Lung (tissue), 12 donors: Measurements from ENCODE around the gene SST. TPM values are rescaled to one million over a fixed set of nuclear protein-coding genes. Genes with fewer than 3 reads are reported as not detected.

Source experiments
- ATAC-seq: fragments of 200-7000 bp; cut with Tn5 transposase; one replicate; pipeline ENCODE4 v1.9.1; 2020; ENCODE audit warnings: moderate number of reproducible peaks; ENCODE audit not compliant: insufficient read depth, low FRiP score
- DNase-seq, 3 donors: peaks; one replicate each; pipeline ENCODE4 v3.0.0-alpha.2; 2013 to 2017
- H3K27ac ChIP-seq, 2 donors: one replicate each; pipeline ENCODE4 v1.5.1; 2013; ENCODE audit warnings: mild to moderate bottlenecking in 2 of 2, moderate library complexity in 2 of 2, control low read depth in 1 of 2, inconsistent platforms in 1 of 2, low read depth in 1 of 2, low read length in 1 of 2
- H3K27me3 ChIP-seq, 3 donors: one replicate each; pipeline ENCODE4 v1.5.1; 2013; ENCODE audit warnings: low read length in 2 of 3; ENCODE audit not compliant: control insufficient read depth in 3 of 3, insufficient read depth in 3 of 3
- H3K36me3 ChIP-seq, 4 donors: one replicate each; pipeline ENCODE4 v1.5.1; 2013; ENCODE audit warnings: low read length in 4 of 4, mild to moderate bottlenecking in 1 of 4, moderate library complexity in 1 of 4; ENCODE audit not compliant: control insufficient read depth in 4 of 4, insufficient read depth in 4 of 4
- H3K4me1 ChIP-seq, 5 donors: one replicate each; pipeline ENCODE4 v1.5.1; 2013; ENCODE audit warnings: low read length in 5 of 5, mild to moderate bottlenecking in 2 of 5, moderate library complexity in 1 of 5; ENCODE audit not compliant: control insufficient read depth in 5 of 5, insufficient read depth in 5 of 5
- H3K4me3 ChIP-seq: one replicate; pipeline ENCODE4 v1.5.1; 2013; ENCODE audit warnings: mild to moderate bottlenecking, control low read depth, moderate library complexity
- H3K9ac ChIP-seq, 2 donors: one replicate each; pipeline ENCODE4 v1.5.1; 2013; ENCODE audit warnings: low read length in 2 of 2, control low read depth in 1 of 2; ENCODE audit not compliant: insufficient read depth in 1 of 2
- H3K9me3 ChIP-seq, 4 donors: one replicate each; pipeline ENCODE4 v1.5.1; 2013; ENCODE audit warnings: low read length in 3 of 4, mild to moderate bottlenecking in 1 of 4, moderate library complexity in 1 of 4; ENCODE audit not compliant: control insufficient read depth in 4 of 4, insufficient read depth in 3 of 4
- WGBS, 2 donors: extraction: QIAGEN DNeasy Blood & Tissue Kit; methylation state at CpG; one replicate each; pipeline ENCODE4 v1.1.7; 2013; 5-methylcytosine and 5-hydroxymethylcytosine counted together
- polyA plus RNA-seq, 2 donors: library from polyadenylated mRNA; stranded (reverse); fragments of 200-250 nt; gene quantifications; one replicate each; pipeline ENCODE4 v1.2.1, GENCODE V29; 2013
- total RNA-seq, 2 donors: library from RNA; depleted of rRNA in 1 of 2; stranded (reverse); fragments of >200 nt in 1 of 2; gene quantifications; one replicate each; pipeline ENCODE4 v1.2.1, GENCODE V29; 2014 to 2021
- TF ChIP-seq, protein P1 (sequence below): IDR thresholded peaks from 2 replicates; pipeline ENCODE4 v1.5.1; 2012; ENCODE audit warnings: mild to moderate bottlenecking; ENCODE audit errors: control extremely low read depth, extremely low read depth
- donor health status: control.
- donor health status: control.
- donor health status: Bipolar disorder and iron deficiency.
- donor health status: healthy.
- donor health status: DM: yes; HTN: yes; CAD: no.

Gene SST
- total and polyA plus RNA-seq, 4 donors: 0.24 to 3.0 (median 0.27) TPM; not detected in 1

DNA sequence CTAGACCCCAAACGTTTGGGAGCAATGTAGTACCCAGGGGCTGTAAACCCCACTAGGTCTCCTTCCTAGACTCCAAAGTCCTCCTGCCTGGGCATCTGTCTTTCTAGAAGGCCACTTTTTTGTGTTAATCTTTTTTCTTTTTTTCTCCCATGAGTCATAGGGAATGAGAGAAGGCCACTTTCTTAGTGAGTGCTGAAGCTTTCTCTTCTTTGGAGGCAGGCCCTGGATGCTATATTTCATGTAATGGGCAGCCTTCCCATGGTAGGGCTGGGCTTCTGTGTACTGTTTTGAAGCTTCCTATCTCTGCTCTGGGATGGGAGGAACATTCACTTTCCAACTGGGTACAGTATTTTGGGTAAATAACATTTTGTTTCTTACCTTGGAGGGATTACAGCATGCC, 47.4 kb upstream of the SST start:
- Histone ChIP-seq H3K27ac (no peak overlapping the region), H3K27me3 (no peaks in the 10 kb centered on the region), H3K9ac (no peak overlapping the region), H3K36me3 (peaks cover 4 to 16% (median 5%) of the 10 kb centered on the region in 4 donors), H3K4me1 (peaks cover 0 to 5% (median 0%) of the 10 kb centered on the region in 5 donors), H3K4me3 (no peak overlapping the region), H3K9me3 (no peaks in the 10 kb centered on the region)
- ATAC-seq (no peak), DNase-seq (no peak)
- TF ChIP-seq, protein P1, sequence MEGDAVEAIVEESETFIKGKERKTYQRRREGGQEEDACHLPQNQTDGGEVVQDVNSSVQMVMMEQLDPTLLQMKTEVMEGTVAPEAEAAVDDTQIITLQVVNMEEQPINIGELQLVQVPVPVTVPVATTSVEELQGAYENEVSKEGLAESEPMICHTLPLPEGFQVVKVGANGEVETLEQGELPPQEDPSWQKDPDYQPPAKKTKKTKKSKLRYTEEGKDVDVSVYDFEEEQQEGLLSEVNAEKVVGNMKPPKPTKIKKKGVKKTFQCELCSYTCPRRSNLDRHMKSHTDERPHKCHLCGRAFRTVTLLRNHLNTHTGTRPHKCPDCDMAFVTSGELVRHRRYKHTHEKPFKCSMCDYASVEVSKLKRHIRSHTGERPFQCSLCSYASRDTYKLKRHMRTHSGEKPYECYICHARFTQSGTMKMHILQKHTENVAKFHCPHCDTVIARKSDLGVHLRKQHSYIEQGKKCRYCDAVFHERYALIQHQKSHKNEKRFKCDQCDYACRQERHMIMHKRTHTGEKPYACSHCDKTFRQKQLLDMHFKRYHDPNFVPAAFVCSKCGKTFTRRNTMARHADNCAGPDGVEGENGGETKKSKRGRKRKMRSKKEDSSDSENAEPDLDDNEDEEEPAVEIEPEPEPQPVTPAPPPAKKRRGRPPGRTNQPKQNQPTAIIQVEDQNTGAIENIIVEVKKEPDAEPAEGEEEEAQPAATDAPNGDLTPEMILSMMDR: no peak
- WGBS, 2 donors: 68 to 78% methylated on average over 1 of the region's 1 CpG

DNA sequence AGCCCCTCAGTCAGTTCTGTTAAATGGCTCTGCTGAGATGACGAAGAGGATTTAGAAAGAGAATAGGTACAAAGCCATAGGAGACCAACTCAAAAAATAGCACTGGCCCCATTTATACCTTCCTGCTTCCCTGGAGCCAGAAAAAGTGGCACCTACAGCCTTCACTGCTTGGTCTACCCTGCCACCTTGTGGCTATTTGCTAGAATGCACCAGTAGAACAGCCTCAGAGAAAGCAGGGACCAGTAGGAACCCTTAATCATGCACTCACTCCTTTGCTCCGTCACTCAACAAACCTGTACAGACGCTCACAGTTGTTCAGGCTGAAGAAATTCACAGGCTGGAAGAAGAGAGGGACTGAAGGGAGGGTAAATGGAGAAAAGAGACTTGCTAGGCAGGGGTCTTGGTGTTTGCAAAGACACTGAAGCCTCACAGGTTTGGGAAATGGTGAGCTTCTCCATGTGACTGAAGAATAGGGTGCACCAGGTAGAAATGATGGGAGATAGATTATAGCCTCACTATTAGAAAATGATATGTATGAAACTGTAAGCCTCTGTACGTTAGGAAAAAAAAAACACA, 44.3 kb upstream of the SST start:
- ATAC-seq (peak; percentile 77), DNase-seq (peak; percentile 71 to 78 (median 73))
- Histone ChIP-seq H3K4me1 (no peaks in the 10 kb centered on the region), H3K27ac (no peak overlapping the region), H3K9me3 (no peaks in the 10 kb centered on the region), H3K36me3 (no peaks in the 10 kb centered on the region), H3K4me3 (no peak overlapping the region), H3K27me3 (no peaks in the 10 kb centered on the region), H3K9ac (no peak overlapping the region)
- WGBS, 2 donors: 20 to 37% methylated on average over 4 of the region's 4 CpGs
- TF ChIP-seq, protein P1: peak; percentile 97

DNA sequence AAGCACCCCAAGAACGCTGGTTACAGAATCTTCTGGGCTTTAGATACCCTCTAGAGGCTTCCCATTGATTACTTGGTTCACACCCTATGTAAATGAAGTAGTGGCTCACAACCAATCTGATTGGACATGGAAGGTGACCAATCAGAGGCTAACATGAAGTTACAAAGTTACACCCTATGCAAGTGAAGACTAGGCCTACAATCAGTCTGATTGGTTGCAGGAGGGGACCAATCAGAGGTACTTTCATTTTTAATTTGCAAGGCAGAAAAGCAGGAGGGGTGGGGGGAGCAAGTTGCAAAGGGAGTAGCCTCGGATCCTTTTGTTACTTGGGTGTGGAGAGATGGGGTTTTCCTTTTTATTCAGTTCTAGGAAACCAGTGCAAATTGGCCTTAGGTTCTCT, 43.3 kb upstream of the SST start:
- Histone ChIP-seq H3K9me3 (no peaks in the 10 kb centered on the region), H3K36me3 (no peaks in the 10 kb centered on the region), H3K27me3 (no peaks in the 10 kb centered on the region), H3K4me1 (no peaks in the 10 kb centered on the region), H3K9ac (no peak overlapping the region), H3K27ac (no peak overlapping the region), H3K4me3 (no peak overlapping the region)
- no peak for DNase-seq
- no peak for ATAC-seq
- TF ChIP-seq, protein P1: no peak
- 75 to 87% methylated on average over 2 of the region's 2 CpGs for WGBS, 2 donors

DNA sequence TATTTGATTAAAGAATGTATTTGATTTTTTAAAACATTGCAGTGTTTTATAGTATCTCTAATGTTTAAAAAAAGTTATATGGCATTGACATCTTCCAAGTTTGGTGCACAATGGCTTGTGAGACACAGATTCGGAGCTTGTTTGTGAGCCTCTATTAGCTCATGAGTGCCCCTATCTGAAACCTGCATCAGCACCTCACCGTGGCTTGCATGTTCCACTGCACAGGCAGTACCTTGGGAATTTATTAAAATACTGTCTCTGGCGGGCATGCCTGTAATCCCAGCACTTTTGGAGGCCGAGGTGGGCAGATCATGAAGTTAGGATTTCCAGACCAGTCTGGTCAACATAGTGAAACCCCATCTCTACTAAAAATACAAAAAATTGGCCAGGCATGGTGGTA, 39.0 kb upstream of the SST start:
- Histone ChIP-seq H3K27me3 (no peaks in the 10 kb centered on the region), H3K4me3 (no peak overlapping the region), H3K36me3 (no peaks in the 10 kb centered on the region), H3K27ac (no peak overlapping the region), H3K9me3 (no peaks in the 10 kb centered on the region), H3K4me1 (no peaks in the 10 kb centered on the region), H3K9ac (no peak overlapping the region)
- TF ChIP-seq, protein P1: no peak
- DNase-seq (no peak), ATAC-seq (no peak)
- WGBS, 2 donors: 88 to 89% methylated on average over 4 of the region's 4 CpGs
